ENCODE data around the gene REXO5. TPM values are rescaled to one million over a fixed set of nuclear protein-coding genes. Genes with fewer than 3 reads are reported as not detected.

The REXO5 gene
- total RNA-seq, 1 donor from 2014 or later = 11.6 TPM

DNA sequence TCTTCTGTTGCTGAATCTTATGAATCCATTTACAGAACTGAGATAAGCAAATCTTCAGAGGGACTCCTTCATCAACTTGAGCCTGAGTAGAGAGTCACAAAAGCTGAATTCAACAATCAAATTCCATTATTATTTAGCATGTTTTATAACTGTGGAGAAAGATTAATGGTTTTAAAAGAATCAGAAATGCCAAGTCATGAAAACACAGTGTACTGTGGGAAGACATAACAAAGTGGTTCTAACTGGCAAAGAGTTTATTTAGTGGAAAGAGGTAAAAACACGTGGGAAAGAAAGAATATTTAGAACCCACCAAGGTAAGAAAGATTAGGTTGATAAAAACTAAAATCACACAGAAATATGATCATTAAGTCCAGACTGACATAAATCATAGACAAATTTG lies 5.0 kb upstream of the REXO5 start:
- intact Hi-C loops (cut with micrococcal nuclease) = no loop called here

DNA sequence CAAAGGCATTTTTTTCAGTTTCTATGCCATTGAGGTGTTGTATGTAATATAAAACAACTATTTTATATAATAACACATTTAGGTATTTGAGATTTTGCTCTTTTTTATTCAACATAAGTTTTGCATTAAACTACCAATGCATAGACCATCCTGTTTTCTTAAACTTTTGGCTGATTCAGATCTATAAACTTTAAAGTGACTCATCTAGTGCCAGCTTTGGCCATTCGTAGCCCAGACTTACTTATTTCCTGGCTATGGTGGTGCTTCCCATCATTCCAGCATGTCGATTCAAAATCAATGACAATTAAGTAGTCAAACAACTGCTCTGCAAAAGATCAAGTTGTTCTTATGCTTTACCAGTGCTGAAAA lies 3.2 kb upstream of the REXO5 start:
- intact Hi-C loops (cut with micrococcal nuclease) = no loop called here

DNA sequence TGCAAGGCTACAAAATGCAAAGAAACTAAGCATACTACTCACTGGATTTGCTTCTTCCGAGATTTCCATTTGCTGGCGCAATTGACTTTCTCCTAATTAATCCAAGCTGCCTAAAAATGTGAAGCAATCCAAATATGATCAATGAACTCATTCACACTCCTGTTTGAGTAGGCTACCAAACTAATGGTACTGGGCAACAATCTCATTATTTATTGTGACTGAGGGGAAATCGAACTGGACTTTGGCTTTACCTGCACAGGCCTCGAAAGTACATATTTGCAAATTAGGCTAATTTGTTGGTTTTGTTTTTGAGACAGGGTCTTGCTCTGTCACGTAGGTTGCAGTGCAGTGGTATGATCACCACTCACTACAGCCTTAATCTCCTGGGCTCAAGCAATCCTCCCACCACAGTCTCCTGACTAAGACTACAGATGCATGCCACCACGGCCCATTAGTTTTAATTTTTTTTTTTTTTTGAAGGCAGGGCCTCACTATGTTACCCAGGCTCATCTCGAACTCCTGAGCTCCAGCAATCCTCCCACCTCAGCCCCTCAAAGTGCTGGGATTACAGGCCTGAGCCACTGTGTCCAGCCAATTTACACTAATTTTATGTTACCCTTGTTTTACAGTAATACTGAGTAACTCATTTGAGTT lies 2.6 kb upstream of the REXO5 start:
- intact Hi-C loops (cut with micrococcal nuclease) = no loop called here

DNA sequence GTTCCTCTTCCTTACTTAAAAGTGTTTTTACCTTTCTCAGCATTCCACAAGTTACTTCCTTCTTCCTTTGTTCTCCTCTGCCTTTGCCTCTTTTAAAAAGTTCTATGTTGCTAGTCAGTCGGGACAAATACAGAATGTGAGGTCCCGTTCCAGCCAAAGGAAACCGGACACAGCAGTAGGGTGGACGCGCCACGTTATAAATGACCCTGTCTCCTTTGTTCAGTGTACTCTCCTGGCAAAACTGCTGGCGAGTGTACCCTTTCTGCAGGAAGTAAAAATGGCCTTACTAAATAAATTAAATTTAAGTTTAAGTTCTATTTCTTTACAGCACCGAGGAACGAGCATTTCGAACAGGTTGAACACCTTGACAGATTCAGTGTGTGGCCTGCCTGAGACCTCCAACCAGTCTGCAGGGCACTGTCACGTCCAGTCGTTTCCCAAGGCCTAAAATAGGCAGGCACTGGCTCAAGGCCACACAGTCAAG lies 601 bp upstream of the REXO5 start:
- intact Hi-C loops (cut with micrococcal nuclease) = loop anchor here (1.0 to 5.0 kb wide), 3 partner anchors 37 to 95 kb away; partner anchors contain the start of genes DCUN1D3, LYRM1 and THUMPD1

DNA sequence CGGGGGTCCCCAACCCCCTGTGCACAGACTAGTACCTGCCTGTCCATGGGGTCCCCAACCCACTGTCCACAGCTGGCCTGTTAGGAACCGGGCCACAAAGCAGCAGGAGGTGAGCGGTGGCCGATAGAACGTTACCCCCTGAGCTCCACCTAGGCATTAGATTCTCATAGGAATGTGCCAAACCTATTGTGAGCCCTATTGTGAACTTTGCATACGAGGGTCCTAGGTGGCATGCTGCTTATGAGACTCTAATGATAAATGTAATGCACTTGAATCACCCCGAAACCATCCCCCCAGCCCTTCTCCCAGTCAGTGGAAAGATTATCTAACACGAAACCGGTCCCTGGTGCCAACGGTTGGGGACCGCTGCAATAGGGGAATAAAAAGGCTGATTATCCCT lies 1.5 kb downstream of the REXO5 start:
- intact Hi-C loops (cut with micrococcal nuclease) = loop anchor here (2.0 to 5.0 kb wide), 2 partner anchors 34 to 93 kb away; partner anchors contain the start of genes DCUN1D3 and LYRM1

DNA sequence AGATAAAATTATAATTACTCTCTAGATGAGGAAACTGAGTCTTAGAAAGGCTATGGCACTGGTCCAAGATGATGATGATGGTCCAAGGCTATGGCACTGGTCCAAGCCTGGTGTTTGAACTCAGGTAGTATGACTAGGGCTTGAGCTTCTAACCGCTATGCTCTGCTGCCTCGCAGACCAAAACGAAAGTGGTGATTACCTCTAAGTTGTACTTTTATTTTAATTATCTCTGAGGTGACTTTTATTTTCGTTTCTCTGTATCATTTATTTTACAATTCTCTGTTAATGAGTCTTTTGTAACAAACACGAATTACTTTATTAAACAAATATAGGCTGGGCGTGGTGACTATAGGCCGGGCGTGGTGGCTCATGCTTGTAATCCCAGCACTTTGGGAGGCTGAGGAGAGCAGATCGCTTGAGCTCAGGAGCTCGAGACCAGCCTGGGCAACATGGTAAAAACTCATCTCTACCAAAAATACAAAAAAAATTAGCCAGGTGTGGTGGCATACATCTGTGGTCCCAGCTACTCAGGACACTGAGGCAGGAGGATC lies 5.6 kb downstream of the REXO5 start:
- intact Hi-C loops (cut with micrococcal nuclease) = no loop called here

DNA sequence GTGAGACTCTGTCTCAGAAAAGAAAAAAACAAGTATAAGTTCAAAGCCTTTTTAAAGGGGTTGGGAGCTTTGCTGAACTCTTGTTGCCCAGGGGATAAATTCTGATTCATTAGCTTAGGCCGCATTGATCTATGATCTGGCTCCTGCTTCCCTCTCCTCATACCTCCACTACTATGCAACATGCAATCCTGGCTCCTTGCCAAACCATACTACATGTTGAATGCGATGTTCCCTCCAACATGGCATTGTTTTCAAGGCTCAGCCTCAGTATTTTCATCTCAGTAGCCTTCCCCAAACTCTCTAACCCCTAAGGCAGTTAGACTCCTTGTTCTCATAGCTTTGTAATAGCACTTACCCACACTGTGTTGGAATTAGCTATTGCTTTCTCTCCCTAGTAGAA lies 6.2 kb downstream of the REXO5 start:
- intact Hi-C loops (cut with micrococcal nuclease) = no loop called here

DNA sequence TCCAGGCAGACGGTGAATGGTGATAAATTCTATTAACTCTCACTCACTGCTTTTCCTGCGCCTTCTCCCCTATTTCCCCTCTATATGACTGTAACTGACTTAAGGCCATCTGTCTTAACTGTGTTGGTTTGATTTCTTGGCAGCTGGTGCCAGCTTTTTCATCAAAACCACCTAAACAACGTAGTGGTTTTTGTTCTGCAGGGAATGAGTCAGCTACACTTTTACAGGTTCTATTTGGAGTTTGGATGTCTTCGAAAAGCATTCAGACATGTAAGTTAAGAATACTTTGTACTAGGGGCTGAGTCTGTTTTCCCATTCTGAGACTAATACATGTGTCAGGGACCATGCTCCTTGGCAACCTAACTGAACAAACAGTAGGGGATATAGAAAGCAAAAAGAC lies 8.5 kb downstream of the REXO5 start:
- intact Hi-C loops (cut with micrococcal nuclease) = no loop called here

DNA sequence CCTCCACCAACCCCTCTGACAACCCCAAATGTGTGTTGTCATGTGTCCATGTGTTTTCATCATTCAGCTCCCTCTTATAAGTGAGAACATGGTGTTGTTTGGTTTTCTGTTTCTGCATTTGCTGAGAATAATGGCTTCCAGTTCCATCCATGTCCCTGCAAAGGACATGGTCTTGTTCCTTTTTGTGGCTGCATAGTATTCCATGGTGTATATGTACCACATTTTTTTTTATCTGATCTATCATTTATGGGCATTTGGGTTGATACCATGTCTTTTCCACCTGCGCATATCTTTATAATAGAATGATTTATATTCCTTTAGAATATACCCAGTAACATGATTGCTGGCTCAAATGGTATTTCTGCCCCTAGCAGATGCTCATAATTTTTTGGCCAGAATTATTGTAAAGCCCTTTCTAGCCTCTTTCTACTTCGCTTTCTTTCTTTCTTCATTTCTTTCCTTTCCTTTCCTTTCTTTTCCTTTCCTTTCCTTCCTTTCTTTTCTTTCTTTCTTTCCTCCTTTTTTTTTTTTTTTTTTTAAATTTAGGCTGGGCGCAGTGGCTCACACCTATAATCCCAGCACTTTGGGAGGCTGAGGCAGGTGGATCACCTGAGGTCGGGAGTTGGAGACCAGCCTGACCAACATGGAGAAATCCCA lies 12.7 kb downstream of the REXO5 start:
- intact Hi-C loops (cut with micrococcal nuclease) = no loop called here

DNA sequence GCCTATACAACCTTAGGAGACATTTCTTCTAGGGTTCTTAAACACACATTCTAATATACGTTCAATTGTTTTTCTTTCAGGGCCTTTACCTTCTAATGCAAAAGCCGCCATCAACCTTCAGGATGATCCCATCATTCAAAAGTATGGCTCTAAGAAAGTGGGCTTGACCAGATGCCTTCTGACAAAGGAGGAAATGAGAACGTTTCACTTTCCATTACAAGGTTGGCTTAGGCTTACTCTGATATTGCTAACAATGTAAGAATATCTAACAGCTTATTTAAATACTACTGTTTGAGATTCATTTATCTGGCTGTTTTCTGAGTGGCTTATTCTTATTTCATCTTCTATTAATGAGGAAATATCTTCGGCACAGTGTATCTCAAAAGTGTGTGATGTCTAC lies 15.4 kb downstream of the REXO5 start:
- intact Hi-C loops (cut with micrococcal nuclease) = no loop called here

DNA sequence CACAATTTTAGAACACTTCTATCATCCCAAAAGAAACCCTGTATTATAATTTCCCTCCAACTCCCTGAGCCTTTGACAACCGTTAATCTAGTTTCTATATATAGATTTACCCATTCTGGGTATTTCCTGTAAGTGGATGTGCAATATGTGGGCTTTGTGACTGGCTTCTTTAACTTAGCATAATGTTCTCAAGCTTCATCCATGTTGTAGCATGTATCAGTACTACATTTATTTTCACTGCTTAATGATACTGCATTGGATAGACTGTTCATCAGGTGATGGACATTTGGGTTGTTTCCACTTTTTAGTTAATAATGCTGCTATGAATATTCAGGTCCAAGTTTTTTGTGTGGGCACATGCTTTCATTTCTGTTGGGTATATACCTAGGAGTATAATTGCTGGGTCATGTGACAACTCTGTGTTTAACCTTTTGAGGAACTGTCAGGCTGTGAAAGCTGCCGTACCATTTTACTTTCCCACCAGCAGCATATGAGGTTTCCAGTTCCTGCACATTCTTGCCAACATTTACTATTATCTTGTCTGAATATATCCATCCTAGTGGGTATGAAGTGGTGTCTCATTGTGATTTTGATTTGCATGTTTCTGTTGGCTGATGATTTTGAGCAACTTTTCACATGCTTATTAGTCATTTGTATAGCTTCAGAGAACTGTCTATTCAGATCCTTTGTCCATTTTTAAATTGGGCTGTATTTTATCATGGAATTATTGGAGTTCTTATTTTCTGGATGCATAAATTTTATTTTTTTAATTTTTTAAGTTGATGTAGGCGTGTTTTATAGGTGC lies 16.4 kb downstream of the REXO5 start:
- intact Hi-C loops (cut with micrococcal nuclease) = no loop called here

DNA sequence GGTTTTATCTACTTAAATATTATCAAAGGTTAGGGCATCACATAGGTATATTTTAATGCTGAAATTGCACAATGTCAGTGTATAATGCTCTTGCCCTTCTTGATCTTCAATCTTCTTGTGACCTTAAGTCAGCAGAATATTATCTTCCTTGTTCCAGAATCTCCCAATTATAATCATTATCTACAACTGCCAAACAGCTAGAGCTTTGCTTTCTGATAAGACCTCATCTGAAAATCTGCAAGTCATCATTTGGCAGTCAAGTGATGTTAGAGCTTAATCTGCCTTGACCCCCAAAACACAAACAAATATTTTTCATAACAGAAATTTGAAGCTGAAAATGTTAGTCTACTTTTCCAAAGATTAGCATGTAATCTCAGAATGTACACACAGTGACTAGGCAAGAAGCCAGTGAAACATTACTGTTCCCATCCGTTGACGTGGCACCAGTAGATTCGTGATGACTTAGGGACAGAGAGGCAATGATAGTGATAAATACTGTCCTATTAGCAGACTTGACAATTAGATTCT lies 19.8 kb downstream of the REXO5 start:
- intact Hi-C loops (cut with micrococcal nuclease) = no loop called here

DNA sequence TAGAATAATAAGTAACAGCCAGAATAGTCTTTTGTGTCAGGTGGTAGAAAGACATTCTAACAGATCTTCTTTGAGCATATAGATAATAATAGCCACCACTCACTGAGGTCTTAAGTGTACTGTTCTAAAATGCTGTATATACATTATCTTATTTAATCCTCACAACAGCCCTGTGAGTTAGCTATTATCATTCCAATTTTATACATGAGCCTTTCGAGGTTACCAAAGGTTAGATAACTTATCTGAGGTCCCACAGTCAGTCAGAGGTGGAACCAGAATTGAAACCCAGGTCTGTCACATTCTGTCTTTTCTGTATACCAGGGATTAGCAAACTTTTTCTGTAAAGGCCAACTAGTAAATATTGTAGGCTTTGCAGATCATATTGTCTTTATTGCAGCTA lies 23.2 kb downstream of the REXO5 start:
- intact Hi-C loops (cut with micrococcal nuclease) = no loop called here

DNA sequence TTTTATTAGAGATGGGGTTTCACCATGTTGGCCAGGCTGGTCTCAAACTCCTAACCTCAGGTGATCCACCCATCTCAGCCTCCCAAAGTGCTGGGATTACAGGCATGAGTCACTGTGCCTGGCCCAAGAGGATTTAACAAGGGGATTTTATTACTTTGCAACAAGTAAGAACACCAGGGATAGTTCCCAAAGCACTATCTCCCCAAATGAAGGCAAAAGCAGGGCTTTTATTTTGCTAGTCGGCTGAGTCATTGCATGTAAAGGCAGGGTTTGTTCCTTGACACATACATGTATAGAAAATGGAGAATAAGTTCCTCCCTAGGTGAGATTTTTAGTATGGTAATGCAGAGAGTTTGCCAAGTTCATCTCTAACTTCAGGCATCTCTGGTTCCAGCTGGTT lies 24.0 kb downstream of the REXO5 start:
- intact Hi-C loops (cut with micrococcal nuclease) = no loop called here

DNA sequence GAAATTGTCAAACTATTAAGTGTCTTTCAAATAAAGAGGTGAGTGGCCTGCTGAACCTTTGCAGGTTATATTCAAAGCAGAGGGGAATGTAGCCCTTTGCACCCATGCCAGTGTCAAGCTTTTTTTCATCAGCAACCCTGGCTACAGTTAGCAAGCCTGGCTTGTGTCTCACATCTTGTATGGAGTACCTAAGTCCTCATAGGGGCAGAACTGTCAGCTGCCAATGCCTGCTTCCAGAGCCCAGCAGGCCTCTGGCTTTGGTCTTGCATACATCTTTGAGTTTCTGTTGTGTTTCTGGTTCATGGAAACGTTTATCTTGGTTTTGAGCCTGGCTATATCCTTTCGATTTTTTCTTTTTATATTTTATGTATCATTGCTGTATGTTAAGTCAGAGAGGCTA lies 26.8 kb downstream of the REXO5 start:
- intact Hi-C loops (cut with micrococcal nuclease) = no loop called here

DNA sequence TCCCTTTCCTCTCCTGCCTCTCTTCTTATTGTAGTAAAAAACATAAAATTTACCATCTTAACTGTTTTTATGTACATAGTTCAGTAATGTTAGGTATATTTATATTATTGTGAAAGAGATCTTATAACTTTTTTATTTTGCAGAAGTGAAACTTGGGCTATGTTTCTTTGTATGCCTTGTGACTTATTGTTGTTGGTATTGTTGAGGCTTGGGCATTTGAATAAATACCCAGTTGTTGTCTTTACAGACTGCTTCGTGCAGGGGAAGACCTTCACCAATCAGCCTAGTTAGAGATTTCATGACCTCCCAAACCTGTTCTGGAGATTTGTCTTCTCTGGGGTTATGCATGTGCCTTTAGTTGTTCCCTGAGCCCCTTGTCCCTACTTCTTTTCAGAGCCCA lies 31.9 kb downstream of the REXO5 start:
- intact Hi-C loops (cut with micrococcal nuclease) = no loop called here

DNA sequence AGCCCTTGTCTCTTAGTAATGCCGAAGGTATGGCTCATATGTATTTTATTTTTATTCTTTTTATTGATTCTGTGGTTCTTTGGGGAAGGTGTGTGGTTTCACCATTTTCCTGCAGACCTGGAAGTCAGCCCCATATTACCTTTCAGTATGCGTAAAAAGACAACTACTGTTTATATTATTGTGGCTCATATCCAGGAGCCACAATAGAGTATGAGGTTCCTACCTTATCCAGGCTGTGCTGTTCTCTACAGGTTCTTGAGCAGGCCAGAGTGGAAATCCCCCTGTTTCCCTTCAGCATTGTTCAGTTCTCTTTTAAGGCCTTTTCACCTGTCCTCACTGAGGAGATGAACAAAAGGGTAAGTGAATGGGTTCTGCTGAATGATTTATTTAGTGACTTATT lies 33.2 kb downstream of the REXO5 start:
- intact Hi-C loops (cut with micrococcal nuclease) = no loop called here

DNA sequence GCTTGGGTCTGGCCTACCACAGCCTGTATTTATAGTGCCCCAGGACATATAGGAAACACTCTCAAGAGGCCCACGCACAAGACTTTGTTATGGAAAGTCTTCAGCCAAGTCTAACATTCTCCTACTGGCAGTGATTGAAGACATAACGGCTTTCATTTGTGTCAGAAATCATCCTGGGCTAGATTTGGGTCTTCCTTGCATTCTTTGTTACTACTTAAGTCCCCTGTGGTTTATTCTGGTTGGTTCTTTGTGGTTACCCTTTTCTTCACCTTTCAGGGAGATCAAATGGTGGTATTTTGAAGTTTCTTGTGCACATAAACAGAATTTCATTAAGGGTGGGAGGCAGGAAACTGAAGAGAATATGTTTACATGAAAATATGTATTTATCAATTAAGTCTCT lies 37.7 kb downstream of the REXO5 start:
- intact Hi-C loops (cut with micrococcal nuclease) = loop anchor here (5.0 kb wide), 1 partner anchor 37 kb away; the partner anchor contains the start of genes ERI2 and REXO5

DNA sequence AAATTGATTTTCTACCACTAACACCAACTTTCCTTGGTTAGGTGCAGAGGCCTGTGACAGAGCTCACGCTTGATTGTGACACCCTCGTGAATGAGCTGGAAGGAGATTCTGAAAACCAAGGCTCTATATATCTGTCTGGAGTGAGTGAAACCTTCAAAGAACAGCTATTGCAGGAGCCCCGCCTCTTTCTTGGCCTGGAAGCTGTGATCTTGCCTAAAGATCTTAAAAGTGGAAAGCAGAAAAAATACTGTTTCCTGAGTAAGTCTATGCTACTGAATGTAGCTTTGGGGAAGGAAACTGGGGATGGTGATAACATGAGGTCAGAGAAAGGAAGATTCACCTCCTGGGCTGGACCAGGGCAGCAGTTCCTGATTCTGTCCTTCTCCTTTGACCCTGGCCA lies 38.3 kb downstream of the REXO5 start:
- intact Hi-C loops (cut with micrococcal nuclease) = loop anchor here (5.0 kb wide), 1 partner anchor 37 kb away; the partner anchor contains the start of genes ERI2 and REXO5

DNA sequence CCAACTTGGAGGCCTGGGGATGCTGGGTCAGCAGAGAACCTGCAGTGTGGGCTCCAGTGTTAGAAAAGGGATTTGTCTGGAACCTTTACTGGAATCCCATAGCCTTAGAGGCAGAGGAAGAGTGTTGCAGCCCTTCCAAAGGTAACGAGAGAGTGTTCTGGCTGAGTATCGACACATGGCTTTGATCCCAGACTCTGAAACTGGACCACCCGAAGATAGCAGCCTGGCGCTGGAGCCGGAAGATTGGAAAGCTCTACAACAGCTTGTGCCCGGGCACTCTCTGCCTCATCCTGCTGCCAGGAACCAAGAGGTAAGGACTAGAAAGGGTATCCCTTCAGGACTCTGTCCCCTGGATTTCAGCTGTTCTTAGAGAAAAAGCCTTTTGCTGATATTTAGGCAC lies 39.7 kb downstream of the REXO5 start:
- intact Hi-C loops (cut with micrococcal nuclease) = no loop called here

DNA sequence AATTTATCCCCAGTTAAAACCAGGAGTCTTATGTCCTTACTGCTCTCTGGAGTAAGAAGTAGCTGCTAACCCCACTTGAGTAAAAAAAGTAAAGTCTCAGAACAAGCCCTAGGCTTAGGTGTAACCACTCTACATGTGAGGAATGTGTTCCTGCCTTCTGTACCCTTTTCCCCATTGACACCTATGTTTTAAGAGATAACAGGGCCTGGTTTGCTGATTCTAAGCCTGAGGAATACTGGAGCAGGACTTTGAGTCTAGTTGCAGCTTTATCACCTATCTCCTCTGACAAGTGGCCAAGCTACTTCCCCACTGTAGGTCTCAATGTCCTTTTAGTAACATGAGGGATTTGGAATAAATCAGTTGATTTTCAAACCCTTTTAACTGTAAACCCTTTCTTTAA lies 40.2 kb downstream of the REXO5 start:
- intact Hi-C loops (cut with micrococcal nuclease) = no loop called here

DNA sequence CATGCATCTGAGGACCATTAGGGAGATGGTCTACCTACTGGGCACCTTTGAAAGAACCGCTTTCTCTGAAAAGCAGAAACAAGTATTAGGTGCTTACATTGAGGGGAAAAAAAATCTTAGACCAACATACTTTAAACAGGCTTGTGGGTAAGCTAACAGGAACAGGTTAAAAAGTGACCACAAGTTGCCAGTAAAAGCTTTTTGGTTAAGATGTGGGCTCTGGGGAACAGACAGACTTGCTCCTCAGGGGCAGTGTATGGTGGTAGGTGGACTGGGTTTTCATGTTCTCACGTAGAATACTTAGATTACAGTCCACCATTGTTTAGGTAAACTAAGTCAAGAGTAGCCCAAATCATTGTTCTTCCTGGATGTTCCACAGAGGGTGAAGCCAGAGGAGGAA lies 41.2 kb downstream of the REXO5 start:
- intact Hi-C loops (cut with micrococcal nuclease) = no loop called here
